Tibial nerve (tissue), 4 donors: ENCODE results near the gene NCAPD3. TPM values are rescaled to one million over a fixed set of nuclear protein-coding genes. Genes with fewer than 3 reads are reported as not detected.

ENCODE experiments used
- DNase-seq, 2 donors: peaks; one replicate each; pipeline ENCODE4 v3.0.0-alpha.2; 2019; ENCODE audit warnings: low spot score in 2 of 2
- H3K27ac ChIP-seq, 4 donors: fragments of 200-600 bp; sonication (generic) in 3 of 4; one replicate each; pipeline ENCODE4 v1.5.1; 2017 to 2019; ENCODE audit warnings: mild to moderate bottlenecking in 1 of 4
- H3K27me3 ChIP-seq, 2 donors: fragments of 200-600 bp; sonication (generic) in 1 of 2; one replicate each; pipeline versions ENCODE4 v1.5.1 to v1.6.0; 2017 to 2019
- H3K36me3 ChIP-seq, 3 donors: fragments of 200-600 bp; sonication (generic); one replicate each; pipeline ENCODE4 v1.5.1; 2018 to 2019
- H3K4me1 ChIP-seq, 4 donors: fragments of 200-600 bp; sonication (generic) in 3 of 4; one replicate each; pipeline ENCODE4 v1.5.1; 2017 to 2019
- H3K4me3 ChIP-seq, 4 donors: fragments of 200-600 bp; sonication (generic) in 3 of 4; one replicate each; pipeline ENCODE4 v1.5.1; 2017 to 2019; ENCODE audit warnings: mild to moderate bottlenecking in 1 of 4, moderate library complexity in 1 of 4
- H3K9me3 ChIP-seq, 4 donors: fragments of 200-600 bp; sonication (generic) in 3 of 4; one replicate each; pipeline ENCODE4 v1.5.1; 2017 to 2019
- EP300 ChIP-seq, 2 donors: sonication (generic); formaldehyde crosslinking; IDR thresholded peaks; one replicate each; pipeline ENCODE4 v1.6.1; 2017; ENCODE audit warnings: antibody characterized with exemption in 2 of 2, mild to moderate bottlenecking in 1 of 2
- POLR2A ChIP-seq, 2 donors: fragments of 450-650 bp; IDR thresholded peaks; one replicate each; pipeline ENCODE4 v1.6.1; 2017; ENCODE audit warnings: antibody characterized with exemption in 2 of 2, mild to moderate bottlenecking in 2 of 2, moderate library complexity in 2 of 2
- WGBS, 2 donors: methylation state at CpG; one replicate each; pipeline ENCODE4 v1.1.5; 2018; 5-methylcytosine and 5-hydroxymethylcytosine counted together
- total RNA-seq, 4 donors: library from RNA; depleted of rRNA; stranded (reverse); fragments of >200 nt; gene quantifications; one replicate each; pipeline ENCODE4 v1.1.0, GENCODE V29; 2016
- TF ChIP-seq, protein P1 (sequence below), 5 experiments: fragments of 200-600 bp in 3 of 5; fragments of 450-650 bp in 2 of 5; sonication (generic) in 3 of 5; IDR thresholded peaks; one replicate each; pipeline ENCODE4 v1.5.1; 2016 to 2019; ENCODE audit warnings: antibody characterized with exemption in 5 of 5, mild to moderate bottlenecking in 3 of 5, moderate library complexity in 2 of 5

Gene NCAPD3
- total RNA-seq, 4 donors from 2014 or later: 8.2 to 14.7 (median 10.3) TPM

DNA sequence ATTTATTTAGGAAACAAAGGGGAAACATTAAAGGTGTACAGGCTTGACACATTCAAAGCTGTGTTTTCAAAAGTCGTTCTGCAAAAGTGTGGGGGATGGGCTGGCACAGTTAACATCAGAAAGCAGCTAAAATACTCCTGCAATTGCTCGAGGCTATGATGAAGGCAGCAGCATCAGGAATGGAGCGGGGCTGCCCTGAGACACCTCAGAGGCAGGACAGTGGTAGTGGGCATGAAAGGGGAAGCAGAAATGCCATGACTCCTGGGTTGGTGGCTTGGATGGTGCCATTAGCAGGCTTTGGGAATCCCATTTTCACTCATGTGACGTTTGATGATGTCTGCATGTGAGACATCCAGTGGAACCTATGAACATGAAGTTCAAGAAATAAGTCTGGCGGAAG is 646 bp downstream of the NCAPD3 start:
- TF ChIP-seq, protein P1, sequence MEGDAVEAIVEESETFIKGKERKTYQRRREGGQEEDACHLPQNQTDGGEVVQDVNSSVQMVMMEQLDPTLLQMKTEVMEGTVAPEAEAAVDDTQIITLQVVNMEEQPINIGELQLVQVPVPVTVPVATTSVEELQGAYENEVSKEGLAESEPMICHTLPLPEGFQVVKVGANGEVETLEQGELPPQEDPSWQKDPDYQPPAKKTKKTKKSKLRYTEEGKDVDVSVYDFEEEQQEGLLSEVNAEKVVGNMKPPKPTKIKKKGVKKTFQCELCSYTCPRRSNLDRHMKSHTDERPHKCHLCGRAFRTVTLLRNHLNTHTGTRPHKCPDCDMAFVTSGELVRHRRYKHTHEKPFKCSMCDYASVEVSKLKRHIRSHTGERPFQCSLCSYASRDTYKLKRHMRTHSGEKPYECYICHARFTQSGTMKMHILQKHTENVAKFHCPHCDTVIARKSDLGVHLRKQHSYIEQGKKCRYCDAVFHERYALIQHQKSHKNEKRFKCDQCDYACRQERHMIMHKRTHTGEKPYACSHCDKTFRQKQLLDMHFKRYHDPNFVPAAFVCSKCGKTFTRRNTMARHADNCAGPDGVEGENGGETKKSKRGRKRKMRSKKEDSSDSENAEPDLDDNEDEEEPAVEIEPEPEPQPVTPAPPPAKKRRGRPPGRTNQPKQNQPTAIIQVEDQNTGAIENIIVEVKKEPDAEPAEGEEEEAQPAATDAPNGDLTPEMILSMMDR (IDR thresholded peaks at IDR 0.05): no peak
- TF ChIP-seq EP300 (IDR thresholded peaks at IDR 0.05) (no peak), POLR2A (IDR thresholded peaks at IDR 0.05) (no peak)
- H3K9me3 ChIP-seq: no peaks in the 10 kb centered on the region
- DNase-seq: no peak
- H3K4me3 ChIP-seq: peak overlapping the region; percentile 56 to 86 (median 74)
- 4 to 6% methylated on average over 5 of the region's 5 CpGs for WGBS, 2 donors
- peaks cover 0 to 21% (median 0%) of the 10 kb centered on the region in 3 donors for H3K36me3 ChIP-seq
- H3K27me3 ChIP-seq: no peaks in the 10 kb centered on the region
- H3K4me1 ChIP-seq: peaks cover 0 to 43% (median 18%) of the 10 kb centered on the region in 4 donors
- H3K27ac ChIP-seq: no peak overlapping the region

GRCh38 chr11:134216816-134217215 is 7.0 kb downstream of the NCAPD3 start:
- WGBS, 2 donors: 63% methylated on average over 3 of the region's 3 CpGs
- Histone ChIP-seq H3K36me3 (peaks cover 0 to 45% (median 0%) of the 10 kb centered on the region in 3 donors), H3K27me3 (no peaks in the 10 kb centered on the region), H3K27ac (no peak overlapping the region), H3K9me3 (no peaks in the 10 kb centered on the region), H3K4me3 (no peak overlapping the region), H3K4me1 (no peaks in the 10 kb centered on the region)
- DNase-seq: no peak
- no peak for TF ChIP-seq EP300 (IDR thresholded peaks at IDR 0.05)
- TF ChIP-seq POLR2A (IDR thresholded peaks at IDR 0.05): no peak
- TF ChIP-seq, protein P1 (IDR thresholded peaks at IDR 0.05): no peak

GRCh38 chr11:134215836-134216235 is 7.9 kb downstream of the NCAPD3 start:
- WGBS, 2 donors: 88 to 92% methylated on average over 7 of the region's 7 CpGs
- no peaks in the 10 kb centered on the region for H3K9me3 ChIP-seq
- TF ChIP-seq EP300 (IDR thresholded peaks at IDR 0.05) (no peak), POLR2A (IDR thresholded peaks at IDR 0.05) (no peak)
- TF ChIP-seq, protein P1 (IDR thresholded peaks at IDR 0.05): no peak
- no peak overlapping the region for H3K4me3 ChIP-seq
- no peak for DNase-seq
- no peaks in the 10 kb centered on the region for H3K4me1 ChIP-seq
- no peak overlapping the region for H3K27ac ChIP-seq
- no peaks in the 10 kb centered on the region for H3K27me3 ChIP-seq
- H3K36me3 ChIP-seq: peaks cover 0 to 48% (median 0%) of the 10 kb centered on the region in 3 donors

GRCh38 chr11:134207538-134208239 is 16.1 kb downstream of the NCAPD3 start:
- Histone ChIP-seq H3K4me1 (no peaks in the 10 kb centered on the region), H3K36me3 (peaks cover 5 to 75% (median 10%) of the 10 kb centered on the region in 3 donors), H3K9me3 (no peaks in the 10 kb centered on the region), H3K4me3 (no peak overlapping the region), H3K27ac (no peak overlapping the region), H3K27me3 (no peaks in the 10 kb centered on the region)
- 89 to 91% methylated on average over 16 of the region's 16 CpGs for WGBS, 2 donors
- DNase-seq: peak in 1 of 2 donors; percentile 40
- no peak for TF ChIP-seq EP300 (IDR thresholded peaks at IDR 0.05)
- TF ChIP-seq, protein P1 (IDR thresholded peaks at IDR 0.05): peak; percentile 35 to 56 (median 47)

DNA sequence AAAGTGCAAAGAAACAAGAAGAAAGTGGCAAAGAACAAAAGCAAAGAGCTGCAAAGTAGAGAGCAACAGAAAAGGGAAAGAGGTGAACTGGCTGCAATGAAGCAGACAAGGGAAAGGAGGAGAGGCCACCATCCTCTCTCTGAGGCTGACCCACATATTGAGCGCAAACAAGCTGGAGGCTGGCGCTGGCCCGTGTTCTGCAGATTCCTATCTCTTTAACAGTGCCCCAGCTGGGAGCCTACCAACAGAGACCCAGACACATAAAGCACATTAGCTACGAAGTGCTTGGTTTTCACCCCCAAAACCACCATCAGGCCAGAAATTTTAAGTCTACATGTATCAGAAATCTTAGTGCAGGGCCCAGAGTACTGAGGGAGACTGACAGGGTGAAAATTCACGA is 17.6 kb downstream of the NCAPD3 start:
- WGBS, 2 donors: 89 to 93% methylated on average over 5 of the region's 5 CpGs
- DNase-seq: no peak
- Histone ChIP-seq H3K4me3 (no peak overlapping the region), H3K9me3 (no peaks in the 10 kb centered on the region), H3K36me3 (peaks cover 10 to 87% (median 13%) of the 10 kb centered on the region in 3 donors), H3K27me3 (no peaks in the 10 kb centered on the region), H3K4me1 (no peaks in the 10 kb centered on the region), H3K27ac (no peak overlapping the region)
- TF ChIP-seq POLR2A (IDR thresholded peaks at IDR 0.05) (no peak), EP300 (IDR thresholded peaks at IDR 0.05) (no peak)
- TF ChIP-seq, protein P1 (IDR thresholded peaks at IDR 0.05): no peak
